ENCODE results near the gene FGF1.

FGF1 gene

DNA sequence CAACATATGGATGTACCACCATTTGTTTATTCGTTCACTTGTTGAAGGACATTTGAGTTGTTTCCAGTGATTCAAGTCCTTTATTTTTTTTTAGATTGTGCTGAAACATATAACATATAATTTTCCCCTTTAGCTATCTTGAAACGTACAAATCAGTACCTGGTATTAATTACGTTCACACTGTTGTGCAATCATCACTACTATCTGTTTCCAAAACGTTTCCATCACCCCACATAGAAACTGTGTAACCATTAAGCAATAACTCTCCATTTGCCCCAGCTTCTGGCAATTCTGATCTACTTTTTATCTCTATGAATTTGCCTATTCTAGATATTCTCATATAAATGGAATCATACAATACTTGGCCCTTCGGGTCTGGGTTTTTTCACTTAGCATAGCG lies 116.0 kb downstream of the FGF1 start:
- no peak overlapping the region for H3K4me3 ChIP-seq (replicated peaks in 1 of 2; ENCODE audit: low read depth in 2 of 2, low read length in 2 of 2)
- TF ChIP-seq, protein P1, sequence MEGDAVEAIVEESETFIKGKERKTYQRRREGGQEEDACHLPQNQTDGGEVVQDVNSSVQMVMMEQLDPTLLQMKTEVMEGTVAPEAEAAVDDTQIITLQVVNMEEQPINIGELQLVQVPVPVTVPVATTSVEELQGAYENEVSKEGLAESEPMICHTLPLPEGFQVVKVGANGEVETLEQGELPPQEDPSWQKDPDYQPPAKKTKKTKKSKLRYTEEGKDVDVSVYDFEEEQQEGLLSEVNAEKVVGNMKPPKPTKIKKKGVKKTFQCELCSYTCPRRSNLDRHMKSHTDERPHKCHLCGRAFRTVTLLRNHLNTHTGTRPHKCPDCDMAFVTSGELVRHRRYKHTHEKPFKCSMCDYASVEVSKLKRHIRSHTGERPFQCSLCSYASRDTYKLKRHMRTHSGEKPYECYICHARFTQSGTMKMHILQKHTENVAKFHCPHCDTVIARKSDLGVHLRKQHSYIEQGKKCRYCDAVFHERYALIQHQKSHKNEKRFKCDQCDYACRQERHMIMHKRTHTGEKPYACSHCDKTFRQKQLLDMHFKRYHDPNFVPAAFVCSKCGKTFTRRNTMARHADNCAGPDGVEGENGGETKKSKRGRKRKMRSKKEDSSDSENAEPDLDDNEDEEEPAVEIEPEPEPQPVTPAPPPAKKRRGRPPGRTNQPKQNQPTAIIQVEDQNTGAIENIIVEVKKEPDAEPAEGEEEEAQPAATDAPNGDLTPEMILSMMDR (IDR thresholded peaks at IDR 0.05; ENCODE audit: low read depth, low read length): no peak
- DNase-seq (ENCODE audit: low read depth in 2 of 2): no peak

- DNase-seq (ENCODE audit: low read depth in 2 of 2): no peak
- TF ChIP-seq, protein P1 (IDR thresholded peaks at IDR 0.05; ENCODE audit: low read depth, low read length): no peak
- H3K4me3 ChIP-seq (replicated peaks in 1 of 2; ENCODE audit: low read depth in 2 of 2, low read length in 2 of 2): no peak overlapping the region
Measured at GRCh38 chr5:142568996-142569335, 116.9 kb downstream of the FGF1 start.

DNA sequence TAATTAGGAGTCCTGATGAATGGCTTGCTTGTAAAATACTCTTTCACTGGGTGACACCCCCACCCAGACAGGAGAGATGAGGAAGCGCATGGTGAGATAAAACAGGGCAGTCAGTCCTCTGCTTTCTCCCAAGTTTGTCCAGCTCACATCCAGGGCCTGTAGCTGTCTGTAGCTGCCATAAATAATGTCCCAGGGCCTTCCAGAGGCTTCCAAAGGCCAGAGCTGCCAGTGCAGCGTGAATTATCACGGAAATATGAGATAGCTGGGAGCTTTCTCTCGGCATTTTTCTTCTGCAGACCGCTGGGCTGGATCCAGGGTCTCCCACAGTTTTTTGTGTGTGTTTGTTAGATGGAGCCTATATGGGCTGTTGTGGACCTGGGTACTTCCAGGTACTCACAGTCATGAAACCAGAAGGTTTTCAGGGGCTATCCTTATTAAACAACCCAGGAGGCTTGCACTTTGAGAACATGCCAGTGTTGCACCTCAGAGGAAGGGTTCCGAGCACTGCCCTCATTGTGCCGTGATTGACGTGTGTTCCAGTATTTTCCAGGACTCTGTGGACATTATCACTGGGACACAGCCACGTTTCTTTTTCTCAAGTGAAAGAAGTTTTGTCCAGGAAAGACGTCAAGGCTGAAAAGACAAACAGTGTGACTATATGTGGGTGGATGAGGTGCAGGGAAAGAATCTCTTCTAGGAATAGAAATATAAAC lies 117.5 kb downstream of the FGF1 start:
- peak; percentile 61 to 62 for DNase-seq (ENCODE audit: low read depth in 2 of 2)
- H3K4me3 ChIP-seq (replicated peaks in 1 of 2; ENCODE audit: low read depth in 2 of 2, low read length in 2 of 2): no peak overlapping the region
- TF ChIP-seq, protein P1 (IDR thresholded peaks at IDR 0.05; ENCODE audit: low read depth, low read length): no peak

- H3K4me3 ChIP-seq (replicated peaks in 1 of 2; ENCODE audit: low read depth in 2 of 2, low read length in 2 of 2): no peak overlapping the region
- peak in 1 of 2 donors; percentile 57 for DNase-seq (ENCODE audit: low read depth in 2 of 2)
- TF ChIP-seq, protein P1 (IDR thresholded peaks at IDR 0.05; ENCODE audit: low read depth, low read length): no peak
Measured at GRCh38 chr5:142561486-142562097, 124.3 kb downstream of the FGF1 start.

DNA sequence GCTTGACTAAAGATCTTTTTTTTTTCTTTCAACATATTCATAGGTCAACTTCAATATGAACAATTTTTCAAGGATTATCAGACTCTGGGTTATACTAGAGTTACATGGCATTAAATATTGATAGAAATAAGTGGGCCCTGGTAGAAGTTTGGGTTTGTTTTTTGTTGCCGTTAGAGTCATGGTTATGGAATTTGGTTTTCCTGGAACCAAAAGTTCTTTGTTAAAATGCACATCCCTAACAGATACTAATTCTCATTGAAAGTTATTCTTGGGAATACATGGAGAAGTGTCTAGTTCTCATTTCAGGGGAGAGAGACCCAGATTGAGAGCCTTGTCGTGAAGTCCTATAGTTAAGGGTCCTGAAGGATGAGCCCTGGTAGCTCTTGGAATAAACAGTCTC lies 124.9 kb downstream of the FGF1 start:
- no peak for DNase-seq (ENCODE audit: low read depth in 2 of 2)
- TF ChIP-seq, protein P1 (IDR thresholded peaks at IDR 0.05; ENCODE audit: low read depth, low read length): no peak
- H3K4me3 ChIP-seq (replicated peaks in 1 of 2; ENCODE audit: low read depth in 2 of 2, low read length in 2 of 2): no peak overlapping the region

- TF ChIP-seq, protein P1 (IDR thresholded peaks at IDR 0.05; ENCODE audit: low read depth, low read length): no peak
- DNase-seq (ENCODE audit: low read depth in 2 of 2): no peak
- no peak overlapping the region for H3K4me3 ChIP-seq (replicated peaks in 1 of 2; ENCODE audit: low read depth in 2 of 2, low read length in 2 of 2)
Measured at GRCh38 chr5:142552107-142552506, 133.8 kb downstream of the FGF1 start.

All from cardiac fibroblast (primary cell).